ENCODE measurements around the gene SLC10A7. TPM values are rescaled to one million over a fixed set of nuclear protein-coding genes. Genes with fewer than 3 reads are reported as not detected.

Gene SLC10A7
- total RNA-seq, 1 experiment from 2014 or later: 3.9 TPM

DNA sequence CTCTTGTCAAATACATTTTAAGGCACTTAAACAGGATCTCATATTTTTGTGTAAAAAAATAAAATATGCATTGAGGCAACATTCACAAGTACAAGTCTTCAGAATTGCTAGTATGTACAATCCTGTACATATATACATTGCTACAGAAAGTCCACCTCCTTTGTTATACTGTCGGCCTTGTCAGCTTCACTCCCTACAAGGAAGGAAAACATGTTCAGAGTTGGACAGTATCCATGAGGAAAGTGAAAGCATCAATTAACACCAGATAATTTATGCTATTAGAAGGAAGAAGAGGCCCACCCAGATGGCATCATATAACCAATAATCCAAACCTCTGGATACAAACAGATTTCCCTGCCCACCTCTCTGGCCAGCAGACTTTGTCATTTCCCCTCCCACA is 265.4 kb downstream of the SLC10A7 start:
- Mint-ChIP-seq H3K9me3 (no peaks in the 10 kb centered on the region), H3K4me3 (no peak overlapping the region), H3K4me1 (no peaks in the 10 kb centered on the region), H3K27me3 (ENCODE audit: low read depth) (no peaks in the 10 kb centered on the region), H3K36me3 (ENCODE audit: insufficient read depth in 1 of 3, low read depth in 3 of 3) (no peaks in the 10 kb centered on the region), H3K27ac (no peak overlapping the region; a peak in 1 of 7 replicates)
- Histone ChIP-seq H3K9ac (ENCODE audit: extremely low read depth, insufficient read length, low read length) (no peak overlapping the region), H3K9me3 (ENCODE audit: control insufficient read depth, low read depth, low read length) (no peaks in the 10 kb centered on the region), H3K79me2 (ENCODE audit: insufficient read depth, low read length) (no peaks in the 10 kb centered on the region), H3K56ac (ENCODE audit: insufficient read length, low read depth, low read length) (no peak overlapping the region), H2BK12ac (ENCODE audit: insufficient read length, low read depth, low read length) (no peak overlapping the region), H4K5ac (ENCODE audit: insufficient read length, low read depth, low read length) (no peak overlapping the region), H3K4me1 (ENCODE audit: insufficient read depth, low read length) (no peaks in the 10 kb centered on the region), H3K4me2 (ENCODE audit: insufficient read depth, insufficient read length, low read length) (no peak overlapping the region), H3K18ac (ENCODE audit: insufficient read length, low read depth, low read length) (no peak overlapping the region), H2BK120ac (ENCODE audit: low read depth, low read length, poor library complexity, severe bottlenecking) (no peak overlapping the region), H2BK20ac (ENCODE audit: low read depth, low read length, poor library complexity, severe bottlenecking) (no peak overlapping the region), H3K23me2 (ENCODE audit: insufficient read length, low read depth, low read length, poor library complexity, severe bottlenecking) (no peaks in the 10 kb centered on the region), H3K23ac (ENCODE audit: insufficient read length, low read depth, low read length) (no peak overlapping the region), H3K27ac (ENCODE audit: insufficient read length, low read depth, low read length) (no peak overlapping the region), H4K8ac (replicated peaks; ENCODE audit: insufficient read length, low read depth, low read length) (no peak overlapping the region), H2BK5ac (ENCODE audit: insufficient read length, low read length) (no peak overlapping the region), H2AK5ac (ENCODE audit: insufficient read length, low read length) (no peak overlapping the region), H2BK15ac (ENCODE audit: low read depth, low read length) (no peak overlapping the region), H3K4ac (ENCODE audit: low read depth, low read length) (no peak overlapping the region), H3K14ac (ENCODE audit: insufficient read depth, low read length) (no peak overlapping the region), H3K27me3 (ENCODE audit: insufficient read depth, low read length) (no peaks in the 10 kb centered on the region), H3T11ph (ENCODE audit: low read length) (no peak overlapping the region), H4K91ac (ENCODE audit: insufficient read length, low read depth, low read length) (no peak overlapping the region), H2AFZ (ENCODE audit: low read length) (no peak overlapping the region), H3K79me1 (ENCODE audit: insufficient read depth, low read depth, low read length, poor library complexity, severe bottlenecking) (no peaks in the 10 kb centered on the region), H4K20me1 (ENCODE audit: control insufficient read depth, insufficient read depth, insufficient read length) (no peaks in the 10 kb centered on the region)
- WGBS (ENCODE audit: extremely low coverage, insufficient read length, low lambda C conversion rate): no CpG with 5 or more reads among the region's 1 CpG
- no peak for DNase-seq
- TF ChIP-seq, protein P1, sequence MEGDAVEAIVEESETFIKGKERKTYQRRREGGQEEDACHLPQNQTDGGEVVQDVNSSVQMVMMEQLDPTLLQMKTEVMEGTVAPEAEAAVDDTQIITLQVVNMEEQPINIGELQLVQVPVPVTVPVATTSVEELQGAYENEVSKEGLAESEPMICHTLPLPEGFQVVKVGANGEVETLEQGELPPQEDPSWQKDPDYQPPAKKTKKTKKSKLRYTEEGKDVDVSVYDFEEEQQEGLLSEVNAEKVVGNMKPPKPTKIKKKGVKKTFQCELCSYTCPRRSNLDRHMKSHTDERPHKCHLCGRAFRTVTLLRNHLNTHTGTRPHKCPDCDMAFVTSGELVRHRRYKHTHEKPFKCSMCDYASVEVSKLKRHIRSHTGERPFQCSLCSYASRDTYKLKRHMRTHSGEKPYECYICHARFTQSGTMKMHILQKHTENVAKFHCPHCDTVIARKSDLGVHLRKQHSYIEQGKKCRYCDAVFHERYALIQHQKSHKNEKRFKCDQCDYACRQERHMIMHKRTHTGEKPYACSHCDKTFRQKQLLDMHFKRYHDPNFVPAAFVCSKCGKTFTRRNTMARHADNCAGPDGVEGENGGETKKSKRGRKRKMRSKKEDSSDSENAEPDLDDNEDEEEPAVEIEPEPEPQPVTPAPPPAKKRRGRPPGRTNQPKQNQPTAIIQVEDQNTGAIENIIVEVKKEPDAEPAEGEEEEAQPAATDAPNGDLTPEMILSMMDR (conservative IDR thresholded peaks at IDR 0.05): no peak
